ENCODE data around the gene NPM1.

Gene NPM1

DNA sequence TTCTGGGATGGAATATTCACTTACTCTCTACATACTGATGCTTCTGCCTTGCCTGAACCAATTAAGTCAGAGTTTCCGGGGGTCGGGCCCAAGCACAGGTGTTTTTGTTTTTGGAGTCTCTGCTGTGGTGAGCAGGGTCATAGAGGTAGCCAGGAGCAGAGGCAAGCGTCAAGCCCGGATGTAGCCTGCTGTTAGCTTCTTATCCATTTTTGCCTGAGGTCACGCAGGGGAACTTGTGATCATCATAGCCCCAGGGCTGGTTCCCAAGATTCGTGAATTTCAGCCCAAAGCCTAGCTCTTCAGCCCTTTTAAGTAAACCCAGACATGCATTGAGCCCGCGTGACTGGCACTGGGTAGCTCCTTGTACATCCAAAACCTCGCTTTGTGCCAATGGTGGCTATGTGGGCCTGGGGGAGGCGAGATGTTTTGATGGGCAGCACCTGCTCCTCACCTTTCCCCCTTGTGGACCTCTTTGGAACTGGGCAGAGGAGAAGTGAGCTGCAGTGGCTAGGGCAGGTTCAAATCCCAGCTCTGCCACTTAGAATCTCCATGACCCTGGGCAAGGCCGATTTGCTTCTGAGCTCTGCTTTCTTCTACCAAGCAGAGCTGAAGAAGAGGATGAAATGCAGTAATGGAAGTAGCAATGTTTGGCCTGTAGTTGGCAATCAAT, 65.5 kb downstream of the NPM1 start:
- DNase-seq = no peak

DNA sequence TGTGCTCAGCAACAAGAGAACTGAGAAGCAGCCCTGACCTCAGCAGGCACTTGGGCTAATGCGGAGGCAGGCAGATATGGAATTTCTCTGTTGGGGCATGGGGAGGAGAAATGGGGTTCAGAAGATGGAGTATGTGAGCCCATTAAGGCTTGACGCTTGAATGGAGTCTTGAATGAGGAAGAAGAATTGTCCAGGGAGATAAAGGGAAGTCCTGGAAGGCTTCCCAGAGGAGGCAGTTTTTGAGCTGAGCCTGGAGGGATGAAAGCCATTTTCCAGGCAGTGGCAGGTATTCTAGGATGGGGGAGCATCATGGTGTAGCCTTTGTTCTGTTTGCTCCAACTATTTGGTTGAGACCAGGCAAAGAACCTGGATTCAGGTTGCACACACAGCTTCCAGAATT, 66.3 kb downstream of the NPM1 start:
- DNase-seq = no peak

DNA sequence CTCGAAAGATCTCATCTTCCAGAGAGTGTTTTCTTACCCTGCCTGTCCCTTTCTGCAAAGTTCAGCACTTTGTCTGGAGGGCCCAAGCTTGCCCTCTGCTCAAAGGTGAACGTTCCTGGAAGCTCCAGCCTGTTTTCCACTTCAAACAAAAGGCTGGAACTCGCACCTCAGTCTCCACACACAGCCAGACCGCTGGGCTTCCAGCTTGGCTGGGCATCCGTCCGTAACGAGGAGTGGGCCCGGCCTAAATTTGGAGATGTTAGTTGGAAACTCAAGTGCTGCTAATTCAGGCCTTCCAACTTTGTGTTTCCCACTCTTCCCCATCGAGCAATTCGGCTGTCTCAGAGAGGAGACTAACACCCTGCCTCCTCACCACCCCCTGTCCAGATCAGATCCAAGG, 66.9 kb downstream of the NPM1 start:
- no peak for DNase-seq

DNA sequence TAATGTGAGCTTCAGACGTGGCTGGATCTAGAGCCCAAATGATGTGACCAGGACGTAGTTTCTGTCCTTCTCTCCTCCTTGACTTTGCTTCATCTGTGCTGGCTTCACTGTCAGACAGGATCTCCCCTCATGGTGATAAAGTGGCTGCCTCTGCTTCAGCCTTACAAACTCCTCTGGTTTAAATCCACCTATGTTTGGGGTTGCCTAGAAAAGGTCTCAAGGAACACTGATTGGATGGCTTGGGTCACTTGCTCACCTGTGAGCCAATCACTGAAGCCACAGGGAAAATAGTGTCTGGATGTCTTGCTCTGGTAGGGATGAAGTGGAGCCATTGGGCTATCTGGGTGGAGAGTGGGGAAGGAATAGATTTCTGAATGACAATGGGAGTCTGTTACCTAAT, 67.9 kb downstream of the NPM1 start:
- DNase-seq = no peak

DNA sequence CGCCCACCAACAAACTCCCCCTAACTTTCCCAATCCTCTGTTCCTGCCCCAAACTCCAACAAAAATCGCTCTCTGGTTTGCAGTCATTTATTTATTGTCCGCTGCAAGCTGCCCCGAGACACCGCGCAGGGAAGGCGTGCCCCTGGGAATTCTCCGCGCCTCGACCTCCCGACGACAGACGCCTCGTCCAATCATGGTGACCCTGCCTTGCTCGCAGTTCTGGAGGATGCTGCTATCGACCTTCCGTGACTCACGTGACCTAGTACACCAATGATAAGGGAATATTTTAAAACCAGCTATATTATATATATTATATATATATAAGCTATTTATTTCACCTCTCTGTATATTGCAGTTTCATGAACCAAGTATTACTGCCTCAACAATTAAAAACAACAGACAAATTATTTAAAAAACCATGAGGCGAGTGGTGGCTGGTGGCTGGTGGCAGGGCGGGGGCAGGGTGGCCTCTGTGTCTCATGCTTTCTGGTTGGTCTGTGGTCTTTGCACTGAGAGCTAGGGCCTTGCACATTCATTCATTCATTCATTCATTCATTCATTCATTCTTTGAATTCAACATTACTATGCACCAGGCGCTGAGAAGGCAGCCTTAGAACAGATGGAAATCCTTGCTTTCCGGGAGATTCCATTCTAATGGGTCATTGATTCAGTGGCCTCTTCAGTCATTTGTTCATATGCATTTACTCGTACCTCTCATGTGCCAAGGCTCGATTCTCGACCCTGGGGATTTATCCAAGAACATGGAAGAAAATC, 69.7 kb downstream of the NPM1 start:
- DNase-seq = no peak

DNA sequence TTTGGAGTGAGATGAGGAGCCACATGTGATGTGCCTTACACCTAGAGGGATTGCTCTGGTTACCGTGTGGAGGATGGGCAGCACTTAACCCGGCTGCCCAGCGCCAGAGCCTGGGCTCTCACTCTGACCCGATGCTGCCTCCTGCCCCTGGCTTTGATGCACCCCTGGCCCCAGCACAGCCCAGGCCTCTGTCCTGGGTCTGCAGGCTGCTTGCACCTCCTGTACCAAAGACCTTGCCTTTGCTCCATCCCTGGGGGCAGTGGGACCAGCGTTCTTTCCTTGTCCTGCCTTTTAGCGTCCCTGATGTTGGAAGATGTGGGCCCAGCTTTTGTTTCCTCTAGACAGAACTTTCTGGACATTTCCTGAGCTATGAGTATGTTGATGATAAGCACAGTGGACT, 72.2 kb downstream of the NPM1 start:
- no peak for DNase-seq
